SK-N-SH (cell line): ENCODE measurements around the gene C10orf90. TPM values are rescaled to one million over a fixed set of nuclear protein-coding genes. Genes with fewer than 3 reads are reported as not detected.

Experiments used
- CTCF ChIA-PET: fragments of 300-600, 350-600 bp; formaldehyde crosslinking; extraction: SDS; loops from one replicate; lab custom pipeline; 2021; lab: Yijun Ruan, JAX
- POLR2A ChIA-PET: fragments of 350-600 bp; sonication (Branson Sonifier 250); formaldehyde crosslinking; extraction: SDS; loops from one replicate; lab custom pipeline; 2020; ENCODE audit warnings: antibody characterized with exemption, inconsistent platforms; lab: Yijun Ruan, JAX
- DNase-seq: peaks from one replicate; pipeline ENCODE4 v3.0.0; 2012
- H2AFZ ChIP-seq: fragments of 200-600 bp; sonication (generic); 2 replicates; pipeline ENCODE4 v1.8.1; 2016; ENCODE audit warnings: antibody characterized with exemption, mild to moderate bottlenecking, low read depth
- H3F3A ChIP-seq: fragments of 200-600 bp; sonication (generic); replicated peaks from 2 replicates; pipeline ENCODE3; 2016; ENCODE audit warnings: antibody characterized with exemption, mild to moderate bottlenecking; ENCODE audit not compliant: insufficient read depth
- H3K27ac ChIP-seq, 2 experiments: fragments of 200-500 bp in 1 of 2; fragments of 200-600 bp in 1 of 2; sonication (Bioruptor generic) in 1 of 2; sonication (generic), shearing (Covaris generic) in 1 of 2; 2 replicates each; pipeline versions ENCODE4 v1.5.1 to v1.6.1; 2014 to 2016; ENCODE audit warnings: low read depth in 2 of 2, inconsistent platforms in 1 of 2, low read length in 1 of 2, mild to moderate bottlenecking in 1 of 2, mixed read lengths in 1 of 2
- H3K27me3 ChIP-seq: fragments of 200-600 bp; sonication (generic), shearing (Covaris generic); 2 replicates; pipeline ENCODE4 v1.6.1; 2016; ENCODE audit warnings: mixed run types; ENCODE audit not compliant: insufficient read depth
- H3K36me3 ChIP-seq, 2 experiments: fragments of 200-500 bp in 1 of 2; fragments of 200-600 bp in 1 of 2; sonication (Bioruptor generic) in 1 of 2; sonication (generic) in 1 of 2; replicated peaks in 1 of 2; 2 replicates each; pipeline versions ENCODE3 to v1.5.1; 2014 to 2016; ENCODE audit warnings: low read length in 1 of 2, mild to moderate bottlenecking in 1 of 2; ENCODE audit not compliant: insufficient read depth in 2 of 2, control insufficient read depth in 1 of 2
- H3K4me1 ChIP-seq, 2 experiments: fragments of 200-500 bp in 1 of 2; fragments of 200-600 bp in 1 of 2; sonication (Bioruptor generic) in 1 of 2; sonication (generic), shearing (Covaris generic) in 1 of 2; 2 replicates each; pipeline versions ENCODE4 v1.5.1 to v1.6.1; 2014 to 2016; ENCODE audit warnings: low read depth in 1 of 2, low read length in 1 of 2, mixed run types in 1 of 2; ENCODE audit not compliant: insufficient read depth in 2 of 2, control insufficient read depth in 1 of 2
- H3K4me2 ChIP-seq: fragments of 200-600 bp; sonication (generic), shearing (Covaris generic); 2 replicates; pipeline ENCODE4 v1.6.1; 2017; ENCODE audit warnings: mixed run types
- H3K4me3 ChIP-seq, 2 experiments: fragments of 200-500 bp in 1 of 2; fragments of 200-600 bp in 1 of 2; sonication (Bioruptor generic) in 1 of 2; sonication (generic), shearing (Covaris generic) in 1 of 2; 2 replicates each; pipeline versions ENCODE4 v1.5.1 to v1.8.1; 2014 to 2016; ENCODE audit warnings: low read depth in 2 of 2, inconsistent platforms in 1 of 2, low read length in 1 of 2, mild to moderate bottlenecking in 1 of 2, mixed read lengths in 1 of 2, moderate library complexity in 1 of 2
- H3K79me2 ChIP-seq: fragments of 200-600 bp; sonication (generic); 2 replicates; pipeline ENCODE4 v1.8.1; 2017; ENCODE audit warnings: mild to moderate bottlenecking; ENCODE audit not compliant: insufficient read depth
- H3K9ac ChIP-seq: fragments of 200-600 bp; sonication (generic); 2 replicates; pipeline ENCODE4 v1.6.1; 2017; ENCODE audit warnings: mixed run types
- H3K9me2 ChIP-seq: fragments of 200-600 bp; sonication (generic); 2 replicates; pipeline ENCODE4 v1.6.1; 2017; ENCODE audit warnings: mixed run types
- H3K9me3 ChIP-seq: fragments of 200-600 bp; sonication (generic); 2 replicates; pipeline ENCODE4 v1.6.1; 2017; ENCODE audit warnings: mixed run types, mild to moderate bottlenecking, moderate library complexity
- H4K20me1 ChIP-seq: fragments of 200-600 bp; sonication (generic); 2 replicates; pipeline ENCODE4 v1.6.1; 2017; ENCODE audit warnings: mild to moderate bottlenecking, mixed run types; ENCODE audit not compliant: insufficient read depth
- CHD2 ChIP-seq: fragments of 150-350 bp; IDR thresholded peaks from 2 replicates; pipeline ENCODE4 v1.6.1; 2018; ENCODE audit warnings: low read length; ENCODE audit not compliant: partially characterized antibody
- ELF1 ChIP-seq: IDR thresholded peaks from 2 replicates; pipeline ENCODE4 v1.4.0; 2012
- EZH2phosphoT487 ChIP-seq: fragments of 200-600 bp; sonication (generic); IDR thresholded peaks from 2 replicates; pipeline ENCODE4 v1.6.1; 2017; ENCODE audit warnings: low read depth, mixed run types, mild to moderate bottlenecking, antibody characterized with exemption, moderate library complexity, borderline replicate concordance
- FOSL2 ChIP-seq: IDR thresholded peaks from 2 replicates; pipeline ENCODE4 v1.4.0; 2012; ENCODE audit warnings: low read depth, mild to moderate bottlenecking, moderate library complexity, borderline replicate concordance
- FOXJ3 ChIP-seq: sonication (generic); formaldehyde crosslinking; IDR thresholded peaks from 2 replicates; pipeline ENCODE4 v1.5.1; 2020; ENCODE audit warnings: mild to moderate bottlenecking, missing genetic modification reagents
- FOXM1 ChIP-seq: IDR thresholded peaks from 2 replicates; pipeline ENCODE4 v1.4.0; 2012; ENCODE audit warnings: low read depth, mild to moderate bottlenecking
- IRF3 ChIP-seq: fragments of 150-350 bp; IDR thresholded peaks from 2 replicates; pipeline ENCODE4 v1.6.1; 2016; ENCODE audit warnings: mild to moderate bottlenecking, low read depth, low read length
- MAX ChIP-seq: IDR thresholded peaks from 2 replicates; pipeline ENCODE4 v1.4.0; 2012; ENCODE audit warnings: low read depth
- MEF2A ChIP-seq: IDR thresholded peaks from 2 replicates; pipeline ENCODE4 v1.4.0; 2012; ENCODE audit warnings: low read depth, borderline replicate concordance
- NRF1 ChIP-seq: IDR thresholded peaks from 2 replicates; pipeline ENCODE4 v1.6.1; 2012; ENCODE audit warnings: low read depth, mild to moderate bottlenecking, low read length
- REST ChIP-seq: IDR thresholded peaks from 2 replicates; pipeline ENCODE4 v1.6.1; 2012; ENCODE audit warnings: mild to moderate bottlenecking, low read depth, low read length, moderate library complexity
- RXRA ChIP-seq: IDR thresholded peaks from 2 replicates; pipeline ENCODE4 v1.4.0; 2012; ENCODE audit warnings: low read depth, mild to moderate bottlenecking, borderline replicate concordance
- SIN3A ChIP-seq: IDR thresholded peaks from 2 replicates; pipeline ENCODE4 v1.6.1; 2012; ENCODE audit warnings: low read depth, mild to moderate bottlenecking, low read length, moderate library complexity, borderline replicate concordance
- SMC3 ChIP-seq: IDR thresholded peaks from 2 replicates; pipeline ENCODE4 v1.6.1; 2012; ENCODE audit warnings: low read depth, low read length, improper control_type of control experiment
- TEAD4 ChIP-seq: IDR thresholded peaks from 2 replicates; pipeline ENCODE4 v1.4.0; 2012; ENCODE audit warnings: mild to moderate bottlenecking, borderline replicate concordance; ENCODE audit not compliant: insufficient read depth
- ZBTB33 ChIP-seq: IDR thresholded peaks from 2 replicates; pipeline ENCODE4 v1.4.0; 2012; ENCODE audit warnings: low read depth, borderline replicate concordance
- WGBS: methylation state at CpG from one replicate; pipeline ENCODE4 v1.1.6; 2017; ENCODE audit warnings: low lambda C conversion rate; 5-methylcytosine and 5-hydroxymethylcytosine counted together
- polyA plus RNA-seq, 3 experiments: library from polyadenylated mRNA; depleted of rRNA; stranded (reverse); fragments of >200 nt; gene quantifications; 2 replicates each; pipeline ENCODE4 v1.2.3, GENCODE V29; 2012
- TF ChIP-seq, protein P1 (sequence below): IDR thresholded peaks from 2 replicates; pipeline ENCODE4; 2012

C10orf90 gene
- polyA plus RNA-seq, 1 of the 3 experiments (the other 2 are of a cell fraction) = 0.21 TPM

GRCh38 chr10:126497672-126498071 is 172.8 kb downstream of the C10orf90 start:
- 79% methylated on average over 2 of the region's 2 CpGs for WGBS
- H3K9ac ChIP-seq = no peak overlapping the region
- H3F3A ChIP-seq = no peaks in the 10 kb centered on the region
- H3K4me2 ChIP-seq = no peak overlapping the region
- no peaks in the 10 kb centered on the region for H3K4me1 ChIP-seq
- no peaks in the 10 kb centered on the region for H3K36me3 ChIP-seq
- POLR2A ChIA-PET = no interaction called here
- TF ChIP-seq SIN3A (no peak), FOXM1 (no peak), NRF1 (no peak), MAX (no peak), RXRA (no peak), REST (no peak), CHD2 (no peak), MEF2A (no peak)
- TF ChIP-seq, all 33 proteins: peak for 0
- no peaks in the 10 kb centered on the region for H3K79me2 ChIP-seq
- H3K27me3 ChIP-seq = no peaks in the 10 kb centered on the region
- CTCF ChIA-PET = no interaction called here
- no peak overlapping the region for H3K27ac ChIP-seq
- H3K9me3 ChIP-seq = no peaks in the 10 kb centered on the region
- H4K20me1 ChIP-seq = no peaks in the 10 kb centered on the region
- DNase-seq = no peak
- no peak overlapping the region for H3K4me3 ChIP-seq
- H3K9me2 ChIP-seq = no peaks in the 10 kb centered on the region
- H2AFZ ChIP-seq = no peak overlapping the region

DNA sequence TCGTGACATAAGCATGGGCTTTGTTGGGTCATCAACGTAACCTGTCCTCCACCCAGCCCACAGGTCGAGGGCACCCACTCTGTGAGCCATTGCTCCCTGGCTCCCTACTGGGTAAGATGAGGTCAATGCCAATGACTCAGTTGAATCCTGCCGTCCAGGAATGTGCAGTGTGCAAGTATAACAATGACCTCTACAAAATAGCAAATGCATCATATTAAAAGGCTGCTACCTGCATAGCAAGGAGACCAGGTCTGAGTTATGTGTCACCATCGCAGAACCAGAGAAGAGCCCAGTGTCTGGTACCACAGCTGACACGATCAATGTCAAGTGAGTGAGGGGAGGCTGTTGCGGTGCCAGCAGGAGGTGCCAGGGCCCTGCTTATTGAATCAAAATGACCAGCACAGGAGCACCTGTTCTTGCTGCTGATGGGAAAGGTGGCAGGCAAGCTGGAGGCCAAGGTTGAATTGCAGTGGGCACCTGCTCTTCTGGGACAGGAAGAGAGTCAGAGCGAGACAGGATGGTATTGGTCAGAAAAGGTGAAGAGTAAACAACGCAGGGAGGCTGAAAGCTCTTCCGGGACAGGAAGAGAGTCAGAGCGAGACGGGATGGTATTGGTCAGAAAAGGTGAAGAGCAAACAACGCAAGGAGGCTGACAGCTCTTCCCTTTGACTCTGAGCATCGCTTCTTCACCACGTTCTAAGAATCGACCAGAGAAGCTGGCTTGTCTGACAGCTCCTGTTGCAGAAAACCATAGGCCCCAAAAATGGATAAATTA is 173.5 kb downstream of the C10orf90 start:
- H3K36me3 ChIP-seq = no peaks in the 10 kb centered on the region
- H3K9me2 ChIP-seq = no peaks in the 10 kb centered on the region
- no peak overlapping the region for H2AFZ ChIP-seq
- H3K4me2 ChIP-seq = no peak overlapping the region
- no peaks in the 10 kb centered on the region for H4K20me1 ChIP-seq
- H3K79me2 ChIP-seq = no peaks in the 10 kb centered on the region
- WGBS = 74% methylated on average over 16 of the region's 16 CpGs
- H3K9ac ChIP-seq = no peak overlapping the region
- H3K27ac ChIP-seq = no peak overlapping the region
- ChIA-PET POLR2A (no interaction called here), CTCF (interaction anchor here (1.1 kb wide), 1 partner anchor 240 kb away, joined by 3 read pairs; no protein-coding TSS in a partner anchor)
- no peaks in the 10 kb centered on the region for H3K9me3 ChIP-seq
- H3K4me1 ChIP-seq = no peaks in the 10 kb centered on the region
- H3K27me3 ChIP-seq = no peaks in the 10 kb centered on the region; the same call in 1 of the 2 replicates
- no peak overlapping the region for H3K4me3 ChIP-seq
- no peaks in the 10 kb centered on the region for H3F3A ChIP-seq
- no peak for DNase-seq
- TF ChIP-seq FOXJ3 (CRISPR knock-in tag) (no peak), TEAD4 (no peak), SIN3A (no peak), ZBTB33 (no peak), RXRA (no peak), SMC3 (no peak), IRF3 (no peak), NRF1 (no peak), FOSL2 (no peak), EZH2phosphoT487 (no peak), ELF1 (no peak)
- TF ChIP-seq, protein P1, sequence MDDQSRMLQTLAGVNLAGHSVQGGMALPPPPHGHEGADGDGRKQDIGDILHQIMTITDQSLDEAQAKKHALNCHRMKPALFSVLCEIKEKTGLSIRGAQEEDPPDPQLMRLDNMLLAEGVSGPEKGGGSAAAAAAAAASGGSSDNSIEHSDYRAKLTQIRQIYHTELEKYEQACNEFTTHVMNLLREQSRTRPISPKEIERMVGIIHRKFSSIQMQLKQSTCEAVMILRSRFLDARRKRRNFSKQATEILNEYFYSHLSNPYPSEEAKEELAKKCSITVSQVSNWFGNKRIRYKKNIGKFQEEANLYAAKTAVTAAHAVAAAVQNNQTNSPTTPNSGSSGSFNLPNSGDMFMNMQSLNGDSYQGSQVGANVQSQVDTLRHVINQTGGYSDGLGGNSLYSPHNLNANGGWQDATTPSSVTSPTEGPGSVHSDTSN = no peak
